Keratinocyte (primary cell): ENCODE measurements around the gene F11. TPM values are rescaled to one million over a fixed set of nuclear protein-coding genes. Genes with fewer than 3 reads are reported as not detected.
"Not testable (repeated sequence)": the region's sequence is repeated elsewhere in the genome, so short reads cannot be mapped to it uniquely, and the experiment has no call there.

Source experiments
- DNase-seq: peaks from one replicate; pipeline ENCODE4 v3.0.0-alpha.2; 2011; ENCODE audit warnings: low read depth, missing footprints, low spot score
- FAIRE-seq: peaks from 2 replicates; lab custom pipeline; 2011; peaks lifted over from hg19 to GRCh38; lab: Jason Lieb, UNC
- H2AFZ ChIP-seq: 2 replicates; pipeline ENCODE4 v1.6.0; 2012; ENCODE audit warnings: low read length, control low read depth, inconsistent platforms; ENCODE audit not compliant: control insufficient read depth
- H3K27ac ChIP-seq: 2 replicates; pipeline ENCODE4 v1.5.1; 2011; ENCODE audit warnings: low read length; ENCODE audit not compliant: control insufficient read depth, insufficient read depth
- H3K27me3 ChIP-seq: 3 replicates; pipeline ENCODE4 v1.6.0; 2011; ENCODE audit warnings: low read length; ENCODE audit not compliant: control insufficient read depth, insufficient read depth; ENCODE audit errors: extremely low read depth
- H3K36me3 ChIP-seq, 2 experiments: 2 replicates in 1 of 2; 3 replicates in 1 of 2; pipeline ENCODE4 v1.5.1; 2011; ENCODE audit warnings: low read length in 2 of 2, mild to moderate bottlenecking in 1 of 2; ENCODE audit not compliant: control insufficient read depth in 2 of 2, insufficient read depth in 2 of 2; ENCODE audit errors: extremely low read depth in 1 of 2
- H3K4me1 ChIP-seq: 3 replicates; pipeline ENCODE4 v1.5.1; 2011; ENCODE audit warnings: low read length; ENCODE audit not compliant: control insufficient read depth, insufficient read depth; ENCODE audit errors: extremely low read depth
- H3K4me2 ChIP-seq: 3 replicates; pipeline ENCODE4 v1.6.0; 2011; ENCODE audit warnings: low read depth, low read length; ENCODE audit not compliant: control insufficient read depth, insufficient read depth; ENCODE audit errors: extremely low read depth
- H3K4me3 ChIP-seq, 3 experiments: fragments of 200-600 bp in 1 of 3; sonication (generic) in 1 of 3; 2 replicates in 2 of 3; 3 replicates in 1 of 3; pipeline ENCODE4 v1.5.1; 2011 to 2016; ENCODE audit warnings: low read length in 3 of 3, mild to moderate bottlenecking in 3 of 3, control low read depth in 2 of 3, inconsistent platforms in 1 of 3, low read depth in 1 of 3, mixed read lengths in 1 of 3, mixed run types in 1 of 3, moderate library complexity in 1 of 3; ENCODE audit not compliant: control insufficient read depth in 2 of 3, insufficient read depth in 2 of 3; ENCODE audit errors: extremely low read depth in 1 of 3
- H3K79me2 ChIP-seq: 2 replicates; pipeline ENCODE4 v1.6.0; 2012; ENCODE audit warnings: low read length; ENCODE audit not compliant: control insufficient read depth, insufficient read depth
- H3K9ac ChIP-seq: 3 replicates; pipeline ENCODE4 v1.6.0; 2011; ENCODE audit warnings: low read length; ENCODE audit not compliant: control insufficient read depth, insufficient read depth; ENCODE audit errors: extremely low read depth
- H3K9me1 ChIP-seq: 3 replicates; pipeline ENCODE4 v1.6.0; 2011; ENCODE audit warnings: low read length; ENCODE audit not compliant: control insufficient read depth, insufficient read depth; ENCODE audit errors: extremely low read depth
- H3K9me3 ChIP-seq: 2 replicates; pipeline ENCODE4 v1.5.1; 2012; ENCODE audit warnings: low read depth, low read length; ENCODE audit not compliant: control insufficient read depth
- H4K20me1 ChIP-seq: 3 replicates; pipeline ENCODE4 v1.6.0; 2011; ENCODE audit warnings: low read length; ENCODE audit not compliant: control insufficient read depth, insufficient read depth; ENCODE audit errors: extremely low read depth
- EZH2 ChIP-seq: IDR thresholded peaks from one replicate; pipeline ENCODE4 v1.6.1; 2012; ENCODE audit warnings: inconsistent platforms, mild to moderate bottlenecking, low read length, moderate library complexity
- dilution Hi-C: fragments of 300-500 bp; cut with MboI; formaldehyde crosslinking; loops from one replicate; pipeline ENCODE4 v1.7.0; 2020; ENCODE audit warnings: low sequenced_read_pairs; ENCODE audit not compliant: extremely low pct_ligation_motif_present
- polyA plus RNA-seq, 5 experiments: library from polyadenylated mRNA; depleted of rRNA in 3 of 5; stranded (reverse) in 3 of 5; stranded (forward) in 1 of 5; unstranded in 1 of 5; fragments of >200 nt; gene quantifications; 1 replicate in 1 of 5; 2 replicates in 3 of 5; 3 replicates in 1 of 5; pipeline versions ENCODE4 v1.2.1 to v1.2.3, GENCODE V29; 2011 to 2012; ENCODE audit warnings: missing spikeins in 2 of 5, low read depth in 1 of 5, low replicate concordance in 1 of 5
- TF ChIP-seq, protein P1 (sequence below), 3 experiments: IDR thresholded peaks in 1 of 3; conservative IDR thresholded peaks in 1 of 3; optimal IDR thresholded peaks in 1 of 3; 2 replicates in 2 of 3; 3 replicates in 1 of 3; pipeline versions ENCODE3 to v1.5.1; 2011; ENCODE audit warnings: low read length in 3 of 3, mild to moderate bottlenecking in 3 of 3, moderate library complexity in 2 of 3, control low read depth in 1 of 3, inconsistent platforms in 1 of 3; ENCODE audit not compliant: insufficient read depth in 2 of 3; ENCODE audit errors: extremely low read depth in 1 of 3

Gene F11
- polyA plus RNA-seq, 1 donor (not counting 4 experiments of a cell fraction or from before 2014, with no cell fraction given): not detected

DNA sequence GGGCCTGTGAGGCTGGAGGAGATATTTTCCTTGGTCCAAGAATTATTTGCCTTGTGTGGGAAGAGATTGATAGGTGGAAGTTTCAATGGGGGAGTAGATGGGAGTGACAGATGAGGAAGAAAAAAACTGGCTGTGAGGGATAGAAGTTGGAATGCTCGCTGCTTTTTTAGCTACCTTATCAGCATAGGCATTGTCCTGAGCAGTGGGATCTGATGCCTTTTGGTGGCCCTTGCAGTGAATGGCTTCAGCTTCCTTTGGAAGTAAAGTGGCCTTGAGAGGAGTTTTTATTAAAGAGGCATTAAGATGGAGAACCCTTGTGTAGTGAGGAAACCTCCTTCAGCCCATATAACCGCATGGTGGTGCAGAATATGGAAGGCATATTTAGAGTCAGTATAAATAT lies 22.7 kb upstream of the F11 start:
- Histone ChIP-seq H2AFZ (no peak overlapping the region), H3K9me3 (no peaks in the 10 kb centered on the region), H3K9ac (no peak overlapping the region), H4K20me1 (no peaks in the 10 kb centered on the region), H3K79me2 (no peaks in the 10 kb centered on the region), H3K36me3 (no peaks in the 10 kb centered on the region), H3K27ac (no peak overlapping the region), H3K4me2 (no peak overlapping the region), H3K9me1 (no peaks in the 10 kb centered on the region), H3K4me3 (no peak overlapping the region), H3K27me3 (no peaks in the 10 kb centered on the region), H3K4me1 (no peaks in the 10 kb centered on the region)
- no peak for DNase-seq
- no peak for TF ChIP-seq EZH2
- TF ChIP-seq, protein P1, sequence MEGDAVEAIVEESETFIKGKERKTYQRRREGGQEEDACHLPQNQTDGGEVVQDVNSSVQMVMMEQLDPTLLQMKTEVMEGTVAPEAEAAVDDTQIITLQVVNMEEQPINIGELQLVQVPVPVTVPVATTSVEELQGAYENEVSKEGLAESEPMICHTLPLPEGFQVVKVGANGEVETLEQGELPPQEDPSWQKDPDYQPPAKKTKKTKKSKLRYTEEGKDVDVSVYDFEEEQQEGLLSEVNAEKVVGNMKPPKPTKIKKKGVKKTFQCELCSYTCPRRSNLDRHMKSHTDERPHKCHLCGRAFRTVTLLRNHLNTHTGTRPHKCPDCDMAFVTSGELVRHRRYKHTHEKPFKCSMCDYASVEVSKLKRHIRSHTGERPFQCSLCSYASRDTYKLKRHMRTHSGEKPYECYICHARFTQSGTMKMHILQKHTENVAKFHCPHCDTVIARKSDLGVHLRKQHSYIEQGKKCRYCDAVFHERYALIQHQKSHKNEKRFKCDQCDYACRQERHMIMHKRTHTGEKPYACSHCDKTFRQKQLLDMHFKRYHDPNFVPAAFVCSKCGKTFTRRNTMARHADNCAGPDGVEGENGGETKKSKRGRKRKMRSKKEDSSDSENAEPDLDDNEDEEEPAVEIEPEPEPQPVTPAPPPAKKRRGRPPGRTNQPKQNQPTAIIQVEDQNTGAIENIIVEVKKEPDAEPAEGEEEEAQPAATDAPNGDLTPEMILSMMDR (optimal IDR thresholded peaks at IDR 0.05 in 1 of 3, IDR thresholded peaks at IDR 0.05 in 1 of 3, conservative IDR thresholded peaks at IDR 0.05 in 1 of 3; ENCODE audit: extremely low read depth in 1 of 3, insufficient read depth in 2 of 3, low read length in 3 of 3): no peak
- no peak for FAIRE-seq
- dilution Hi-C loops: no loop called here

DNA sequence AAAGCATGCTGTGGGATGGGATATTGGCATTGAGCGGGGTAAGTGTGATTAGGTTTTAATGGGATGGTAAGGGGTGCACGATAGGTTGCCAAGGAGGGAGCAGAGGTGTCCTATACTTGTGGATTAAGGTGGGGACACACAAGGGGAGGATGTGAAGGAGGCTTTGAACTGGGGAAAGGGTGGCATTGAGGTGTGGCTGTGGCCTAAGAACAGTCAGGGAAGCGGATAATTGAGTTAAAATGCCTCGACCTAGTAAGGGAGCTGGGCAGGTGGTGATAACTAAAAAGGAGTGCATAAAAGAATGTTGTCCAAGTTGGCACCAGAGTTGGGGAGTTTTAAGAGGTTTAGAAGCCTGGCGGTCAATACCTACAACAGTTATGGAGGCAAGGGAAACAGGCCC lies 21.2 kb upstream of the F11 start:
- Histone ChIP-seq H2AFZ (no peak overlapping the region), H3K9me3 (no peaks in the 10 kb centered on the region), H3K36me3 (no peaks in the 10 kb centered on the region), H3K9me1 (no peaks in the 10 kb centered on the region), H3K4me2 (no peak overlapping the region), H3K79me2 (no peaks in the 10 kb centered on the region), H3K27me3 (no peaks in the 10 kb centered on the region), H3K27ac (no peak overlapping the region), H3K4me1 (no peaks in the 10 kb centered on the region), H4K20me1 (no peaks in the 10 kb centered on the region), H3K9ac (no peak overlapping the region), H3K4me3 (no peak overlapping the region)
- dilution Hi-C loops: no loop called here
- TF ChIP-seq EZH2: no peak
- TF ChIP-seq, protein P1 (optimal IDR thresholded peaks at IDR 0.05 in 1 of 3, IDR thresholded peaks at IDR 0.05 in 1 of 3, conservative IDR thresholded peaks at IDR 0.05 in 1 of 3; ENCODE audit: extremely low read depth in 1 of 3, insufficient read depth in 2 of 3, low read length in 3 of 3): no peak
- FAIRE-seq: no peak
- no peak for DNase-seq

DNA sequence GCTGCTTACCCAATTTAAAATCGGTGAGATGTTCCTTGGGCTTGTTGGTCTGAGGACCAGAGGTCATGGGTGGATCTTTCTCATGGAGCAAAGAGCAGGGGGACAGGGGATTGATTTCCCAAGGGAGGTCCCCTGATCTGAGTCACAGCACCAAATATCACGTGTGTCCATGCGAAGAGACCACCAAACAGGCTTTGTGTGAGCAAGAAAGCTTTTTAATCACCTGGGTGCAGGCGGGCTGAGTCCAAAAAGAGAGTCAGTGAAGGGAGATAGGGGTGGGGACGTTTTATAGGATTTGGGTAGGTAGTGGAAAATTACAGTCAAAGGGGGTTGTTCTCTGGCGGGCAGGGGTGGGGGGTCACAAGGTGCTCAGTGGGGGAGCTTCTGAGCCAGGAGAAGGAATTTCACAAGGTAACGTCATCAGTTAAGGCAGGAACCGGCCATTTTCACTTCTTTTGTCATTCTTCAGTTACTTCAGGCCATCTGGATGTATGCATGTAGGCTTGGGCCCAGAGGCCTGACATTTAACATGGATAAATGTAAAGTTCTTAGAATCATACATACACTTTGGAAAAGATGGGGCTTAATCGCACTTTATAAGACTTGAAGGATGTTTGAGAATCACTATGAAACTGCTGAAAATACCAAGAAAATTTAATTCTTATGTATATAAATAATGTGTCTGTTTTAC lies 18.8 kb upstream of the F11 start:
- H3K36me3 ChIP-seq, H3K4me2 ChIP-seq, H3K9me3 ChIP-seq, H4K20me1 ChIP-seq, dilution Hi-C loops, H3K4me3 ChIP-seq, H3K9ac ChIP-seq, H3K4me1 ChIP-seq, H3K27me3 ChIP-seq, H3K79me2 ChIP-seq, H3K27ac ChIP-seq, FAIRE-seq, DNase-seq, H3K9me1 ChIP-seq, H2AFZ ChIP-seq: not testable (repeated sequence)
